ENCODE measurements around the gene TMEM179.

TMEM179 gene

DNA sequence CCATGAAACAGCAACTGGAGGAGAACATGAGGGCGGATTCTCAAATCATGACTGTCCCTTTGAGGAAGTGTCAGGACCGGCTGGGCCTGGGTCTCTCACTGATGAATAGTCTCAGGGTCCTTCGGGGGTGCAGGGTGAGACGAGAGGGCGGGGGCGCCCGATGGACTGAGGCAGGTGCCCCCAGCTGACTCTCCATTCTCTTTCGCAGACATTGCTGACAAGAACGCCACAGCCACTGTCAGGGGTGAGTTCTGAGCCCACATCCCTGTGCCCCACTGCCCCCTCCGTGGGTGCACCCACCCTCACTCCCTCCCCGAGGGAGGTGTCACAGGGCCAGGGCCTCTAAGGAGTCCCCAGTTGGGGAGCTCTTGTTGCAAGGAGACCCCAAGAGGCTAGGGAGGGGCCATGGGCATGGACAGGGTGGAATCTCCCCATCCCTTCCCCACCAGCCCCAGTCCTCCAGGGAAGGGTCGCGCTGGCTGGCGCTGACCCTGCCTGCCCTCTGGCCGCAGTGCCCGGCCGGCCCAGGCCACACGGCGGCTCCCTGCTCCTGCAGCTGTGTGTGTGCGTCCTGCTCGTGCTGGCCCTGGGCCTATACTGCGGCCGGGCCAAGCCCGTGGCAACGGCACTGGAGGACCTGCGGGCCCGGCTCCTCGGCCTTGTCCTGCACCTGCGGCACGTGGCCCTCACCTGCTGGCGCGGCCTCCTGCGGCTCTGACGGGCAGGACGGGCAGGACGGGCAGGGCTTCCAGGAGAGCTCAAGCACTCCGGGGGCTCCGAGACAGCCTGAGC is 16.3 kb downstream of the TMEM179 start:
- TF ChIP-seq, protein P1, sequence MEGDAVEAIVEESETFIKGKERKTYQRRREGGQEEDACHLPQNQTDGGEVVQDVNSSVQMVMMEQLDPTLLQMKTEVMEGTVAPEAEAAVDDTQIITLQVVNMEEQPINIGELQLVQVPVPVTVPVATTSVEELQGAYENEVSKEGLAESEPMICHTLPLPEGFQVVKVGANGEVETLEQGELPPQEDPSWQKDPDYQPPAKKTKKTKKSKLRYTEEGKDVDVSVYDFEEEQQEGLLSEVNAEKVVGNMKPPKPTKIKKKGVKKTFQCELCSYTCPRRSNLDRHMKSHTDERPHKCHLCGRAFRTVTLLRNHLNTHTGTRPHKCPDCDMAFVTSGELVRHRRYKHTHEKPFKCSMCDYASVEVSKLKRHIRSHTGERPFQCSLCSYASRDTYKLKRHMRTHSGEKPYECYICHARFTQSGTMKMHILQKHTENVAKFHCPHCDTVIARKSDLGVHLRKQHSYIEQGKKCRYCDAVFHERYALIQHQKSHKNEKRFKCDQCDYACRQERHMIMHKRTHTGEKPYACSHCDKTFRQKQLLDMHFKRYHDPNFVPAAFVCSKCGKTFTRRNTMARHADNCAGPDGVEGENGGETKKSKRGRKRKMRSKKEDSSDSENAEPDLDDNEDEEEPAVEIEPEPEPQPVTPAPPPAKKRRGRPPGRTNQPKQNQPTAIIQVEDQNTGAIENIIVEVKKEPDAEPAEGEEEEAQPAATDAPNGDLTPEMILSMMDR (IDR thresholded peaks at IDR 0.05; ENCODE audit: low read depth, low read length, missing control alignments): no peak
- no peak for DNase-seq (ENCODE audit: low read depth)
- H3K4me3 ChIP-seq (ENCODE audit: low read depth, low read length): no peak overlapping the region

DNA sequence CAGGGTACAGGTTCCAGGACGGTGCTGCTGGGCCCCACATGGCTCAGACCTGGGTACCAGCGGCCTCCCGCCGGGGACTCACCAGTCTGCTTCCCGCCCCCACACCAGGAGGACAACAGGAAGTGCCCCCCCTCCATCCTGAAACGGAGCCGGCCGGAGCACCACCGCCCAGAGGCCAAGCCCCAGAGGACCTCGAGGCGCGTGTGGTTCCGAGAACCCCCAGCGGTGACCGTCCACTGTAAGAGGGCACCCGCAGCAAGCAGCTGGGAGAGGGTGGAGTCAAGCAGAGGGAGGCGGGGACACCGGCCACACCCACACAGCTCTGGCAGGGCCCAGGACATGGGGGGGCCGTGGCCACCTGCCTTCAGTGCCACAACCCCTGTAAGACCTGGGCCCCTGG is 16.9 kb downstream of the TMEM179 start:
- no peak overlapping the region for H3K4me3 ChIP-seq (ENCODE audit: low read depth, low read length)
- no peak for DNase-seq (ENCODE audit: low read depth)
- TF ChIP-seq, protein P1 (IDR thresholded peaks at IDR 0.05; ENCODE audit: low read depth, low read length, missing control alignments): no peak

GRCh38 chr14:104586832-104587620 is 17.5 kb downstream of the TMEM179 start:
- TF ChIP-seq, protein P1 (IDR thresholded peaks at IDR 0.05; ENCODE audit: low read depth, low read length, missing control alignments): no peak
- H3K4me3 ChIP-seq (ENCODE audit: low read depth, low read length): no peak overlapping the region
- no peak for DNase-seq (ENCODE audit: low read depth)

GRCh38 chr14:104585966-104586697 is 18.4 kb downstream of the TMEM179 start:
- DNase-seq (ENCODE audit: low read depth): no peak
- H3K4me3 ChIP-seq (ENCODE audit: low read depth, low read length): no peak overlapping the region
- TF ChIP-seq, protein P1 (IDR thresholded peaks at IDR 0.05; ENCODE audit: low read depth, low read length, missing control alignments): no peak

- TF ChIP-seq, protein P1 (IDR thresholded peaks at IDR 0.05; ENCODE audit: low read depth, low read length, missing control alignments): no peak
- no peak for DNase-seq (ENCODE audit: low read depth)
- no peak overlapping the region for H3K4me3 ChIP-seq (ENCODE audit: low read depth, low read length)
Observed at GRCh38 chr14:104584557-104584956, 20.0 kb downstream of the TMEM179 start.

GRCh38 chr14:104583424-104584306 is 20.9 kb downstream of the TMEM179 start:
- no peak overlapping the region for H3K4me3 ChIP-seq (ENCODE audit: low read depth, low read length)
- no peak for DNase-seq (ENCODE audit: low read depth)
- TF ChIP-seq, protein P1 (IDR thresholded peaks at IDR 0.05; ENCODE audit: low read depth, low read length, missing control alignments): no peak

Data from GM12864 (cell line).